Fibroblast of upper back skin (primary cell): ENCODE measurements around the gene NFIA.

ENCODE experiments used
- DNase-seq: peaks from one replicate; pipeline ENCODE4 v3.0.0-alpha.2; 2013

The NFIA gene

GRCh38 chr1:61085206-61085982 is 3.0 kb downstream of the NFIA start:
- no peak for DNase-seq

DNA sequence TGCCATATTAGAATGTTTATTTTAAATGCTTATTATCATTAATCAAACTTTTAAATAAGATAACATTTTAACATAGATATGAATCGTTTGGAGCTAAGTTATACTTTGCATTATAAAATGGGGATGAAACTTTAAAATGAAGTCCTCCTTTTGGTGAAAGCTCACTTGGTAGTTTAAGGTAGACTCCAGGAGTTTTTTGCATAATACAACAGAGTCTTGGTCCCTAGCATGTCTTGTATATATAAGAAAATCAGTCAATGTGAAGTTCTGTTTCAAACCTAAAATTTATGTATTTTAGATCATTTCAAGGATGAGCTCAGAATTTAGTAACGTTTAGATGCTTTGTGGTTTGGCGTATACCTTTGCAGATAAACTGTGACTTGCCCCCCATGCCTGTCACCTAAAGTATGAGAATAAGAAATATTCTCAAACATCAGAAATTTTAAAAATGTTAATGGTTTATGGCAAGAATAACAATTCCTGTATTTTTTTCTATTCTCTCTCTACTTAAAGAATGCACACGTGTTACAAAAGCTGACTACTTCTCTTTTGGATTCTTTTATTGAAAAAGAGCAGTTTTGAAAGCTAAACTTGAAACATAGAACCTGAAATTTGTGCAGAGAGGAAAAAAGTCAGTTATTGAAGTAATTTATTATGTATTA is 3.8 kb downstream of the NFIA start:
- DNase-seq, result peak; percentile 36

DNA sequence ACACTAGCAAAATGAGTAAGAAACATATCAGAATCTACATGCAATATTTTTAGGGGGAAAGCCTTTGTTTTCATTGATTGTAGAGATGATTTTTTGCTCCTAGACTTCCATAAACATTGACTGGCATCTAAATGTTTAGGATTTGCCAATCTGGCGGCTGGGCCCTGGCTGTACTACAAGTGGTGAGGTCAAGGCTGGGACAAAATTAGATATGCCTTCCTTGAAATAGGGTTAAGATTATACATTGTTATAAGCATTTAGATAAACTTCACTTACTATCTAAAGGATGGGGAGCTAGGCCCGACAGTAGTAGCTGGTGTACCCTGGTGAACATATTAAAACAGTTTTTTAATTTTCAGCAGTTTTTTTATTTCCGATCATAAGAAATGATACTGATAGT is 5.2 kb downstream of the NFIA start:
- DNase-seq, result no peak

GRCh38 chr1:61088163-61088974 is 6.0 kb downstream of the NFIA start:
- no peak for DNase-seq

GRCh38 chr1:61089338-61089737 is 7.0 kb downstream of the NFIA start:
- DNase-seq, result no peak

DNA sequence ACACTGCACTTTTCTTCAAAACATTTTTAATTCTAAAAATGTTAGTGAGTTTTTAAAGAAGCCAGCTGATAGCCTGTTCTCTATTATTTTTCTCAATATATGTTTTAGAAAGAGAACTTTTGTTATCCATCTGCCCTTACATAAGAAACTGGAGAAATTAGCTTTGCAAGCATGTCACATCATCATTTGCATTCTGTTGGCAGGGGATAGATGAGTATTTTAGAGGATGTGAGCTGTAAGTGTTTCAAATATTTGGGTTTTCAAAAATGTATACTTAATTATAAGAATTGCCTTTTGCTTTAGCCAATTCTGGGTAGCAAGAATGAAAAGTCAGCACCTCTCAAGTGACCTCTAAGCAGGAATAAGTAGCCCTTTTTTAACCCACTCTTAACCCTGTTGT is 7.4 kb downstream of the NFIA start:
- no peak for DNase-seq

DNA sequence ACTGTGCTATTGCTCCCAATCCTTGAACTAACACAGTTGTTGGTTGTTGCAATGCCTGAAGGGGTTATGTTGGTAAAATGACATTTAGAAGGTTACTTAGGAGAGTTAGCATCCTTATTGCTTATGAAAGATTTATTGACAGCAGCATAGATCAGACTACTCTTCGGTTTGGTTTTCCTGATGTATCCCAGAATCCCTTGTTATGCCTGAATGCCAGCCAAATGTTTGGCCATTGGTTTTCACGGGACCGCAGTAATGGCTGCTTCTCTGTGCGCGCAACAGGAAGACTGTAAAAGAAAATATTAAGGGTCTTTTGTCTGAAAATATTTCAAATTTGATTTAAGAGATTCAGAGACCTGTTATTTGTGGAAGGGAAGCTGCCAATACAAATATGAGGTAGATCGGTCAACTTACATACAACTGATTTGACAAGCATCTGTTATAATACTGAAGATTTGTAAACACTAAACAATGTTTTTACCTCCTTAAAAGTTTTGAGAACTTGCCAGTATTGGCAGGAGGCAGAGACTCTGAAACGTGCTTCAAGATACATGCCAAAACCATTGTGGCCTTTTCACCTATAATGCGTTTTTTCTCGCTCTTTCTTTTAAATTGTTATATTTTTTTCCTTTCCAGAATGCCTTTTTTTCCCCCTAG is 8.3 kb downstream of the NFIA start:
- DNase-seq, result no peak

DNA sequence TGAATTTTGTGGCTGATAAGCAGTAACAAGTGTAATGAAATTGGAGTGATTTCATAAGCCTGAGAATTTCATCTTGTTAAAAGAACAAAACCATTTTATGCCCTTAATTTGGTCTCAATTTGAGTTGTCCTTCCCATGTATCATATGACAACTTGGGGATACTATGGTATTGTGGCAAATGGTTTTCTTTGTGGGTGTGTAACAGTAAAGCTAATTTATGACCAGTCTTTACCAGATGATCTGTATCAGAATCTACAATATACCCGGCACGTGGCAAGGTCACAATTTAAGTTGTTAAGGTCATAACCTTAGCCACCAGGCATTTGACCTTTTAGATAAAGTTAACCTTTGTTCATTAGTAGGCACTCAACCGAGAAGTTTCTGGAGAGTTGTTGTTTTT is 9.1 kb downstream of the NFIA start:
- no peak for DNase-seq

- no peak for DNase-seq
These were observed 10.3 kb downstream of the NFIA start for GRCh38 chr1:61092642-61093041.

DNA sequence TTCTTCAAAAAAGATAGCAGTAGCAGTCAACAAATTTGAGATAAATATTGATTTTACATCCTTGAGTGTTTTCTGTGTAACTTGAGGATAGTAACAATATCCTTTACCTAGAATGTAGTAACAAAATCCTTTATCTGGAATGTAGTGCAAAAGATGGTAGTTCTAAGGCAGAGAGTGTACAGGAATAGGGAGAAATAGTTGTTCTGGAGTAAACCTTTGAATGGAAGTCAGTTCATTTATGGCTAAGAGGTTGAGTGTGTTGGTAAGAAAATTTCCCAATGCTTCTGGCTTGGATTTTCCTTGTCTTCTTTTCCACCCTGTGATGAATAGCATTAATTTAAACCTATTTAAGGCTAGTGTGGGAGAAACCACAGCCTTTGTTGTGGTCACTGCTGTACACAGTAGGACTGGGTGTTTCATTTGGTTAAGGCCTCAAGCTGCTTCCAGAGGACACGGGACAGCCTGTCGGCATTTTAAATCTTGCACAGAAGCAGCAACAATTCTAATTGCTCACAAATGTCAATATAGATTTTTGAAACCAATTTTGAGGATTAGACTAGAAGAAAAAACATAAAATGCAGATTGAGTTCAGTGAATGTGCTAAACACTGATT is 11.3 kb downstream of the NFIA start:
- peak; percentile 46 for DNase-seq

DNA sequence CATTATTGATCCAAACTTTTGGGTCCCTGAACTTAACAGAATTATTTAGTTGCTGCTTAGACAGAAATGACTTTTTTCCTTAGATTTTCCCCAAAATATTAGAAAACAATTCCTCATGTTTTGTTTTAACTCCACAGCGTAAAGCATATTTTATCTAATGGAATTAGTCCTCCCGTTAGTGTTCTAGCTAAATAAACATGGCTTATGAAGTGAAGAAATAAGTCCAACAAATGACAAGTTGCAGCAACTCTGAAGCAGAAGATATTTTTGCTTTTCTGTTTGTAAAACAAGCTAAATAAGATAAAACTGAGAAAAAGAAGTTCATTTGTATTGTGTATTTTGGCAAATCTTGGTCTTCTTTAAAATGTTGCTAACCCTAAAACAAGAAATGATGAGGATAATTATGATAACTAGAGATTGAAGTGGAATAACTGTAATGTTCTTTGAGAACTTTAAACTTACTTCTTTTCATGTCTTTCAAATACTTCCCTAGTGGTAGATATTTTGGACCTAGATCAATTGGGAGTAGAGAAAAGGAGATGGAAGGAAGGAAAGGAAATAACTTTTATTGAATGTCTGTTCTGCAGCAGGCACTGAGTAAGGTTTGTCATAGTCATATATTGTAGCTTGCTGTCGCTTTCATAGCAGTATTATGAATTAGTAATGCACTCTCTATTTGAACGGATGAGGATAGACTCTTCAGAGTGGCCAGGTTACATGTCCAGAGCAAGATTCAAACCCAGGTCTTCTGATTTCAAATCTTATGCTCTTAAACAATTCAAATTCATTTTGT is 12.5 kb downstream of the NFIA start:
- DNase-seq, result no peak

DNA sequence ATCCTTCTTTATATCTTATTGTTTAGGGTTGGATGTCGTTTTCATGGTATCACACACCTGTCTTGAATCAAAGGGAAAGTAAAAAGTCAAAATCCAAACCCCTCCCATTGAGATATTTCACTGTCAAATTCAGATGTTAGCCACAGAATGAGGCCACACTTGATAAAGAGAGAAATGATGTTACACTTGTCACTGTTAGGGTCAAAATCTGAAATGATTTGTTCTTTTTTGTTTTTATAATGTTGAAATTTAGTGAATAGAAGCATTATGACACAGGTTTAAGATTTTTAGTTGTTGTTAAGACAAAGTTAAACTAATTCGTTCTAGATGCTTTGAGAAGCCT is 13.1 kb downstream of the NFIA start:
- DNase-seq, result no peak

GRCh38 chr1:61097317-61097716 is 15.0 kb downstream of the NFIA start:
- peak; percentile 83 for DNase-seq

DNA sequence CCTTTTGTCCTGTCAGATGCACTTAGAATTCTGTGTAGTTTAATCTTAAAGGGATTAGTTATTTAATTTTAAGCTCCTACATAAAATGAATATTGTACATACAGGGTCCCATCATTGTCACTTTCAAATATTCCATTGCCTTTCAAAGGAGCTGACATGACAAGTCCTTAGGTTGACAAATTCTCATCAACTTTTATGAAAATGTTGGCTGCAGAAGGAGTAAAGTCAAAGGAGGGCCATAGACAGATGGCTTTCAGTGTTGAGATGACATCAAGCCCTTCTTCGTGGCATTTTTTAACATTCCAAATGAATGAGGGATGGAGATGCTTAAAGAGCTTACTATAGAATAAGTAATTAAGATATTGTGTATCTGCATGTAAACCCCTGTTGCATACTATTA is 15.4 kb downstream of the NFIA start:
- DNase-seq, result no peak

GRCh38 chr1:61098333-61098732 is 16.0 kb downstream of the NFIA start:
- DNase-seq, result no peak

GRCh38 chr1:61098906-61099437 is 16.6 kb downstream of the NFIA start:
- DNase-seq, result no peak

DNA sequence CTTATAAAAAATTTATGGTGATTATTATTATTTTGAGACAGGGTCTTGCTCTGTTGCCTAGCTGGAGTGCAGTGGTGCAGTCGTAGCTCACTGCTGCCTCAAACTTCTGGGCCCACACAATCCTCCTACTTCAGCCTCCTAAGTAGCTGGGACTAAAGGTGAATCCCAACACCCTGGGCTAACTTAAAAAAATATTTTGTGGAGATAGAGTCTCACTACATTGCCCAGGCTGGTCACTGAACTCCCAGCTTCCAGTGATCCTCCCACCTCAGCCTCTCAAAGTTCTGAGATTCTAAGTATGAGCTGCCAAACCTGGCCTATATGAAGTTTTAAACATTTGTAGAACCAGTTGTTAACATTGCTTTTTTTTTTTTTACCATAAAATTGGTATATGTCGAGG is 18.2 kb downstream of the NFIA start:
- no peak for DNase-seq

GRCh38 chr1:61101536-61101935 is 19.2 kb downstream of the NFIA start:
- DNase-seq, result no peak

- no peak for DNase-seq
These were observed 19.7 kb downstream of the NFIA start for GRCh38 chr1:61102041-61102440.

DNA sequence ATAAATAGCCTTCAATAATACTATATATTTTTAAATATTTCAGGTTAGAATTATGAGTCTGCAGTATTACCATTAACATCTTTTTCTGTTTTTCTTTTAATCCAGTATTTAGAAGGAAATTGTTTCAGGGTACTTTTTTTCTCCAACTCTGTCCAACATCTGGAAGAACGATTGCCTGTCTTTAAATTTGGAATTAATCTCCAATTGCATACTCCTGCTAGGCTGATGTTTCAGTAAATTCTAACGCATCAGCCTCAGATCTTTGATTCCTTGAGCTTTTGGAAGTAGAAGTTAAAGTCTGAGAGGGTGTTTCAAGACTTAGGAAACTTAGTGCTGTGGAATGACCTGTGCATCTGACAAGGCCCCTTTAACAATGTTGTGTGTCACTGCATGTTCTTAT is 20.3 kb downstream of the NFIA start:
- no peak for DNase-seq

DNA sequence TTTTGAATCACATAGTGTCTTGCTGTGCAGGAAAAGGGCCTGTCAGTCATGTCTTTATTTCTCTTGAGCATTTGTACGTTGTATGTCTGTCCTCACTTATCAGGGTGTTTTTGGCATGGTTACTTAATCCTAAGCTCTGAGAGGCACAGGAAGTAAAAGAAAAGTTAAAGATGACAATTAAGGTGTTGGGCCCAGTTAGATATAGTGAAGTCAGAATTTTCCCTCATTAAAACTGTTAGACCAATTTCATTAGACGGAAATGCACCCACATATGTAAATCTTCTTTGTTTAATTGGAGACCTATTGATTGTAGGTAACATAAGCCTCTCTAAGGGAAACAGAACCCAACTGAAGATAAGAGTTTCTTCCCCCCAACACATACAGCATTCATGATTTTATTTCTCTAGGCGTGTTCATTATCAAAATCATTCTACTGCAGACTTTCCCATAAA is 21.9 kb downstream of the NFIA start:
- no peak for DNase-seq

DNA sequence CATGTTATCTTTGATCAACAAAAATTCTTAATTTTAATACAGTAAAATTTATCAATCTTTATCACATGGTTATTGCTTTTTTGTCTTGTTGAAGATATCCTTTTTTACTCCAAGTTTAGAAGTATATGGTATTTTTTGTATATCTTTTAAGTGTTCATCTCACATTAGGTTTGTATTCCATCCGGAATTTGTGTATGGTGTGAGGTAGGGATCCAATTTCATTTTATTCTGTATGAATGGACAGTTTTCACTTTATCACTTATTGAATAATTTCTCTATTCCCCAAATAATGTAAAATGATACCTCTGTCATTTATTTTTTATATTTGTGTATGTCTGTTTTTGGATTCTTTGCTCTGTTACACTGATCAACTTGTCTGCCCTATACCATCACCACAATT is 25.3 kb downstream of the NFIA start:
- DNase-seq, result no peak
